Endometrial microvascular endothelial cells (primary cell): Measurements from ENCODE around the gene FLVCR2. TPM values are rescaled to one million over a fixed set of nuclear protein-coding genes. Genes with fewer than 3 reads are reported as not detected.
"Not testable (repeated sequence)": the region's sequence is repeated elsewhere in the genome, so short reads cannot be mapped to it uniquely, and the experiment has no call there.

Experiments
- in situ Hi-C: cut with HindIII; loops from 2 replicates; pipeline ENCODE4 v1.10.0; 2017; ENCODE audit warnings: low sequenced_read_pairs, low pct_unique_long_range_greater_than_20kb; ENCODE audit errors: inconsistent ontology term
- total RNA-seq: library from RNA; depleted of rRNA; stranded (reverse); fragments of >200 nt; gene quantifications from one replicate; pipeline ENCODE4 v1.2.3, GENCODE V29; 2015; ENCODE audit errors: inconsistent ontology term

Gene FLVCR2
- total RNA-seq, 1 donor from 2014 or later, result 3.1 TPM

DNA sequence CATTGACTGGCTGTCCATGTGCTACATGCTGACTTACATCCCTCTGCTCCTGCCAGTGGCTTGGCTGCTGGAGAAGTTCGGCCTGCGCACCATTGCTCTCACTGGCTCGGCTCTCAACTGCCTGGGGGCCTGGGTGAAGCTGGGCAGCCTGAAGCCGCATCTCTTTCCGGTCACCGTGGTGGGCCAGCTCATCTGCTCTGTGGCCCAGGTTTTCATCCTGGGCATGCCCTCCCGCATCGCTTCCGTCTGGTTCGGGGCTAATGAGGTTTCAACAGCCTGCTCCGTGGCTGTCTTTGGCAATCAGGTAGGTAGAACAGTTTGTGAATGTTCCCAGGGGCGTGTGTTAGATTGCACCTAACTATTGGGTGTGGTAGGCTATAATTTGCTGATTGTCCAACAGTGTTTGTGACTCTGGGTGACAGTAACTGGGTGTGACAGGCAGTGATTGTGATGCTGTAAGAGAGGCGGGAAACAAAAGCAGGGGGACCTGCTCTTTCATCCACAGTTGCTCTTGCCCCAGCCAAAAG lies 981 bp downstream of the FLVCR2 start:
- in situ Hi-C loops, result no loop called here

GRCh38 chr14:75579882-75580281 lies 1.5 kb downstream of the FLVCR2 start:
- in situ Hi-C loops, result no loop called here

GRCh38 chr14:75587388-75587787 lies 9.0 kb downstream of the FLVCR2 start:
- in situ Hi-C loops, result no loop called here

DNA sequence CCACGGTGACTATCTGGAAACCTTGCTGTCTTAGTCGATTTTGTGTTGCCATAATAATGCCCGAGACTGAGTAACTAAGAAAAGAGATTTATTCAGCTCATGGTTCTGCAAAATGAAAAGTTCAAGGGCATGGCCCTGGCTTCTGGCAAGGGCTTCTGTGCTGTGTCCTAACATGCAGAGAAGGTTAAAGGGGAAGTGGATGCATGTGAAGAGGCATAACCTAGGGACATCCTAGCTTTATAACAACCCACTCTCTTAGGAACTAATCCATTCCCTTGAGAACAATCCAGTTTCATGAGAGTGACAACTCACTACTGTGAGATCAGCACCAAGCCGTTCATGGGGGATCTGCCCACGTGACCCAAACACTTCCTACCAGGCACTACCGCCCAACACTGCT lies 11.5 kb downstream of the FLVCR2 start:
- in situ Hi-C loops, result no loop called here

DNA sequence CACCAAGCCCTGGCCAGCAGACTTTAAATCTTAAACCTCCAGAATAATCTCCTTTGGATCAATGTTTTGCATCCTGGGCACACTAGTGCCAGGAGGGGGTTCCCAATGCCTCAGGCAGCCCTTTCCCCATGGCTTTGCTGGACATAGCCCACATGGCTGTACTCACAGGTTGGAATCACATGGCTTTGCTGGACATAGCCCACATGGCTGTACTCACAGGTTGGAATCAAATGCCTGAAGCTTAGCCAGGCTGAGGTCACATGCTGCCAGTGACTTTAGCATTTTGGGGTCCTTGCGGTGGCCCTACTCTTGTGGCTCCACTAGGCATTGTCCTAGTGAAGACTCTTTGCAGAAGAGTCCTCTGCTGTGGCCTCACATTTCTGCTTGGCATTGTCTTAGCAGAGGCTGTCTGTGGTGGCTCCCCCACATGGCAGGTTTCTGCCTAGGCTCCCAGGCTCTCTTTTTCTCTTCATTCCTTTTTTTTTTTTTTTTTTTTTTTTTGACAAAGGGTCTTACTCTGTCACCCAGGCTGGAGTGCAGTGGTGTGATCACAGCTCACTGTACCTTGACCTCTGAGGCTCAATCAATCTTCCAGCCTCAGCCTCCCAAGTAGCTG lies 13.0 kb downstream of the FLVCR2 start:
- in situ Hi-C loops, result no loop called here

GRCh38 chr14:75591987-75592575 lies 13.7 kb downstream of the FLVCR2 start:
- in situ Hi-C loops, result no loop called here

GRCh38 chr14:75595226-75595625 lies 16.8 kb downstream of the FLVCR2 start:
- in situ Hi-C loops, result no loop called here

- in situ Hi-C loops, result no loop called here
Observed at GRCh38 chr14:75597149-75597548, 18.7 kb downstream of the FLVCR2 start.

DNA sequence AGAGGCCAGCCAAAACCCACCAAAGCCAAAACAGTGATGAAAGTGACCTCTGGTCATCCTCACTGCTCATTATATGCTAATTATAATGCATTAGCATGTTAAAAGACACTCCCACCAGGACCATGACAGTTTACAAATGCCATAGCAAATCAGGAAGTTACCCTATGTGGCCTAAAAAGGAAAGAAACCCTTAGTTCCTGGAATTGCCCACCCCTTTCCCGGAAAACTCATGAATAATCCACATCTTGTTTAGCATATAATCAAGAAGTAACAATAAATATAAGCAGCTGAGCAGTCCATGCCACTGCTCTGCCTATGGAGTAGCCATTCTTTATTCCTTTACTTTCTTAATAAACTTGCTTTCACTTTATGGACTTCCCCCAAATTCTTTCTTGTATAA lies 21.7 kb downstream of the FLVCR2 start:
- in situ Hi-C loops, result not testable (repeated sequence)

DNA sequence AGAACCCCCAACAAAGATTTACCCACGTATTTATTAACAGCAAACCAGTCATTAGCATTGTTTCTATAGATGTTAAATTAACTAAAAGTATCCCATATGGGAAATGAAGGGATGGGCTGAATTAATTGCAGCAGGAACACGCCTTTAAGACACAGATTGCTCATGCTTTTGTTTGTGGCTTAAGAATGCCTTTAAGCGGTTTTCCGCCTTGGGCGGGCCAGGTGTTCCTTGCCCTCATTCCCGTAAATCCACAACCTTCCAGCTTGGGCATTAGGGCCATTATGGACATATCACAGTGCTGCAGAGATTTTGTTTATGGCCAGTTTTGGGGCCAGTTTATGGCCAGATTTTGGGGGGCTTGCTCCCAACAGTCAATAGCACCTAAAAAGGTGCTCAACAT lies 22.6 kb downstream of the FLVCR2 start:
- in situ Hi-C loops, result not testable (repeated sequence)

GRCh38 chr14:75602503-75602902 lies 24.1 kb downstream of the FLVCR2 start:
- in situ Hi-C loops, result no loop called here

GRCh38 chr14:75604979-75605851 lies 26.8 kb downstream of the FLVCR2 start:
- in situ Hi-C loops, result no loop called here

DNA sequence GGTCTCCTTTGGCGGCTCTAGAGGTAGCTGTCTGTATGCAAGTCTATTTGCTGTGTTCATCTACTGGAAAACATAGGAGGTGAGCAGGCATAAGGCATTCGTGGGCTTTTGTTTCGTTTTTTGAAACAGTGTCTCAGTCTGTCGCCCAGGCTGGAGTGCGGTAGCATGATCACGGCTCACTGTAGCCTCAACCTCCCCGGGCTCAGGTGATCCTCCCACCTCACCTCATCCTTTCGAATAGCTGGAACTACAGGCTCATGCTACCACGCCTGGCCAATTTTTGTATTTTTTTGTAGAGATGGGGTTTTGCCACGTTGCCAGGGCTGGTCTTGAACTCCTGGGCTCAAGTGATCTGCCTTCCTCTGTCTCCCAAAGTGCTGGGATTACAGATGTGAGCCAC lies 27.5 kb downstream of the FLVCR2 start:
- in situ Hi-C loops, result no loop called here

DNA sequence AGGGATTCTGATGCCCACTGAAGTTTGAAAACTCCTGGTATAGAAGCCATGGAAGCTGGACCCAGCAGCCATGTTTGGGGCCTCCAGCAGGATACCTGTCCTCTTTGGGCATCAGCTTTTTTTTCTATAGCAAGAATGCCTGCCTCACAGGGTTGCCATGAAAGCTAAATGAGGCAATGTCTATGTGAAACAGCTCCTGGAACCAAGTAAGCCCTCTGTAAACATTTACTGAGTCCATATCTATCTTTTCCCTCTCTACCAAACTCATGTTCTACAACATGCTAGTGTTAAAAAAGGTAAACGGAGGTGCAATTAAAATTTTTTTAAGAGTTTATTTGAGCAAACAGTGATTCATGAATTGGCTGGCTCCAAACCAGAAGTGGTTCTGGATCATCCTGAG lies 28.6 kb downstream of the FLVCR2 start:
- in situ Hi-C loops, result no loop called here

- in situ Hi-C loops, result no loop called here
Observed at GRCh38 chr14:75607842-75608640, 29.6 kb downstream of the FLVCR2 start.

DNA sequence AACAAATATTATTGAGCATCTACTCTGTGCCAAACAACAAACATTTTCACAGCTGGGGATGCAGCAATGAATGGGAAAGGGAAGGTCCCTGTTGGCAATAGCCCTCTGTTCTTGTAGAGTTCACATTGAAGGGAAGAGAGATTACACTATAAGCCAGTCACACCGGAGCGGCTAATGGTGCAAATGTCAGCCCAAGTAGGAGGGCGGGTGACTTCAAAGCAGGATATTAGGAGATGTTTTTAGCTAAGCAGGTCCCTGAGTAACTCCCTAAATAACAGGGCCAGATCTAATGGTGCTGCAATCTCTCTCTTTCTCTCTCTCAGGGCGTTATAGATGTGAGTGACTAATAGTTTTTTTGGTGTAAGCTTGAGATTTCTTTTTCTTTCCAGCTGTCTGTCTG lies 30.7 kb downstream of the FLVCR2 start:
- in situ Hi-C loops, result no loop called here

GRCh38 chr14:75609606-75610475 lies 31.4 kb downstream of the FLVCR2 start:
- in situ Hi-C loops, result no loop called here

- in situ Hi-C loops, result no loop called here
Observed at GRCh38 chr14:75610834-75611233, 32.4 kb downstream of the FLVCR2 start.
